ENCODE results near the gene MATN4. TPM values are rescaled to one million over a fixed set of nuclear protein-coding genes. Genes with fewer than 3 reads are reported as not detected.

MATN4 gene
- polyA plus RNA-seq, 2 donors = 0.08 TPM

- Histone ChIP-seq H3K36me3 (ENCODE audit: control insufficient read depth in 2 of 2, insufficient read depth in 2 of 2, low read length in 1 of 2) (no peaks in the 10 kb centered on the region), H3K27me3 (ENCODE audit: control insufficient read depth in 1 of 2, insufficient read depth in 2 of 2, low read length in 2 of 2) (no peaks in the 10 kb centered on the region), H3K4me1 (ENCODE audit: control insufficient read depth in 2 of 2, insufficient read depth in 2 of 2, low read length in 1 of 2) (no peaks in the 10 kb centered on the region), H3K4me3 (ENCODE audit: low read depth in 1 of 2, low read length in 2 of 2) (no peak overlapping the region), H3K27ac (ENCODE audit: low read depth in 2 of 2, low read length in 1 of 2) (no peak overlapping the region), H3K9me3 (ENCODE audit: control insufficient read depth in 2 of 2, insufficient read depth in 1 of 2, low read depth in 1 of 2, low read length in 1 of 2) (no peaks in the 10 kb centered on the region)
- WGBS, 2 donors = 65 to 72% methylated on average over 3 of the region's 3 CpGs
These were observed 9.7 kb upstream of the MATN4 start for GRCh38 chr20:45317826-45318225.

- H3K4me3 ChIP-seq (ENCODE audit: low read depth in 1 of 2, low read length in 2 of 2) = no peak overlapping the region
- no peaks in the 10 kb centered on the region for H3K36me3 ChIP-seq (ENCODE audit: control insufficient read depth in 2 of 2, insufficient read depth in 2 of 2, low read length in 1 of 2)
- H3K9me3 ChIP-seq (ENCODE audit: control insufficient read depth in 2 of 2, insufficient read depth in 1 of 2, low read depth in 1 of 2, low read length in 1 of 2) = no peaks in the 10 kb centered on the region
- peaks cover 2 to 3% of the 10 kb centered on the region in 2 donors for H3K4me1 ChIP-seq (ENCODE audit: control insufficient read depth in 2 of 2, insufficient read depth in 2 of 2, low read length in 1 of 2)
- H3K27me3 ChIP-seq (ENCODE audit: control insufficient read depth in 1 of 2, insufficient read depth in 2 of 2, low read length in 2 of 2) = no peaks in the 10 kb centered on the region
- H3K27ac ChIP-seq (ENCODE audit: low read depth in 2 of 2, low read length in 1 of 2) = no peak overlapping the region
- 27 to 31% methylated on average over 70 to 71 of the region's 71 CpGs for WGBS, 2 donors
These were observed 8.3 kb upstream of the MATN4 start for GRCh38 chr20:45316150-45317080.

GRCh38 chr20:45315672-45316071, 7.6 kb upstream of the MATN4 start:
- Histone ChIP-seq H3K4me3 (ENCODE audit: low read depth in 1 of 2, low read length in 2 of 2) (no peak overlapping the region), H3K4me1 (ENCODE audit: control insufficient read depth in 2 of 2, insufficient read depth in 2 of 2, low read length in 1 of 2) (peaks cover 2 to 3% of the 10 kb centered on the region in 2 donors), H3K36me3 (ENCODE audit: control insufficient read depth in 2 of 2, insufficient read depth in 2 of 2, low read length in 1 of 2) (no peaks in the 10 kb centered on the region), H3K9me3 (ENCODE audit: control insufficient read depth in 2 of 2, insufficient read depth in 1 of 2, low read depth in 1 of 2, low read length in 1 of 2) (no peaks in the 10 kb centered on the region), H3K27ac (ENCODE audit: low read depth in 2 of 2, low read length in 1 of 2) (no peak overlapping the region), H3K27me3 (ENCODE audit: control insufficient read depth in 1 of 2, insufficient read depth in 2 of 2, low read length in 2 of 2) (peaks cover 0 to 2% of the 10 kb centered on the region in 2 donors)
- 89 to 90% methylated on average over 4 of the region's 4 CpGs for WGBS, 2 donors

GRCh38 chr20:45313943-45314342, 5.8 kb upstream of the MATN4 start:
- no peak overlapping the region for H3K27ac ChIP-seq (ENCODE audit: low read depth in 2 of 2, low read length in 1 of 2)
- peaks cover 0 to 2% of the 10 kb centered on the region in 2 donors for H3K27me3 ChIP-seq (ENCODE audit: control insufficient read depth in 1 of 2, insufficient read depth in 2 of 2, low read length in 2 of 2)
- WGBS, 2 donors = 79 to 83% methylated on average over 11 of the region's 11 CpGs
- no peak overlapping the region for H3K4me3 ChIP-seq (ENCODE audit: low read depth in 1 of 2, low read length in 2 of 2)
- H3K36me3 ChIP-seq (ENCODE audit: control insufficient read depth in 2 of 2, insufficient read depth in 2 of 2, low read length in 1 of 2) = no peaks in the 10 kb centered on the region
- no peaks in the 10 kb centered on the region for H3K9me3 ChIP-seq (ENCODE audit: control insufficient read depth in 2 of 2, insufficient read depth in 1 of 2, low read depth in 1 of 2, low read length in 1 of 2)
- peaks cover 2 to 3% of the 10 kb centered on the region in 2 donors for H3K4me1 ChIP-seq (ENCODE audit: control insufficient read depth in 2 of 2, insufficient read depth in 2 of 2, low read length in 1 of 2)

DNA sequence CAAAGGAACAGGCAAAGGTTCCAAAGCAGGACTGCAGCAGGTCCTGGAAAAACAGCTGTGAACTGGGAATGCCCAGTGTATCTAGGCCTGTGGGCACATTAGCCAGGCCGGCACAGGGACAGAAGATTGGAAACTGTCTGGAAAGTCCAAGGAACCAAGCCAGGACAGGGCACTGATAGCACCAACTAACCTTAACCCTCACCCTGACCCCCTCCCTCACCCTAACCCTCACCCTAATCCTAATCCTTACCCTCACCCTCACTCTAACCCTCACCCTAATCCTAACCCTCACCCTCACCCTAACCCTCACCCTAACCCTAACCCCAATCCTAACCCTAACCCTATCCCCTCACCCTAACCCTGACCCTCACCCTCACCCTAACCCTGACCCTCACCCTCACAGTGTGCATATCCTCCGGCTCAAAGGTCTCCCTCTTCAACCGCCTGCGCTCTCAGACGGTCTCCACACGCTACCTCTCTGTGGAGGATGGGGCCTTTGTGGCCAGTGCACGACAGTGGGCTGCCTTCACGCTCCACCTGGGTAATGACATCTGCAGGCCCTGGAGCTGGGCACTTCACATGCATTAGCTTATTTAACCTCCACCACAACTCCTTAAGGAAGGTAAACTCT, 5.1 kb upstream of the MATN4 start:
- H3K4me1 ChIP-seq (ENCODE audit: control insufficient read depth in 2 of 2, insufficient read depth in 2 of 2, low read length in 1 of 2) = peaks cover 3 to 5% of the 10 kb centered on the region in 2 donors
- H3K36me3 ChIP-seq (ENCODE audit: control insufficient read depth in 2 of 2, insufficient read depth in 2 of 2, low read length in 1 of 2) = no peaks in the 10 kb centered on the region
- 84 to 92% methylated on average over 8 of the region's 8 CpGs for WGBS, 2 donors
- no peaks in the 10 kb centered on the region for H3K9me3 ChIP-seq (ENCODE audit: control insufficient read depth in 2 of 2, insufficient read depth in 1 of 2, low read depth in 1 of 2, low read length in 1 of 2)
- no peak overlapping the region for H3K4me3 ChIP-seq (ENCODE audit: low read depth in 1 of 2, low read length in 2 of 2)
- no peak overlapping the region for H3K27ac ChIP-seq (ENCODE audit: low read depth in 2 of 2, low read length in 1 of 2)
- peaks cover 0 to 2% of the 10 kb centered on the region in 2 donors for H3K27me3 ChIP-seq (ENCODE audit: control insufficient read depth in 1 of 2, insufficient read depth in 2 of 2, low read length in 2 of 2)

GRCh38 chr20:45312241-45312640, 4.1 kb upstream of the MATN4 start:
- WGBS, 2 donors = 37 to 55% methylated on average over 21 of the region's 21 CpGs
- no peak overlapping the region for H3K4me3 ChIP-seq (ENCODE audit: low read depth in 1 of 2, low read length in 2 of 2)
- H3K27me3 ChIP-seq (ENCODE audit: control insufficient read depth in 1 of 2, insufficient read depth in 2 of 2, low read length in 2 of 2) = peaks cover 0 to 2% of the 10 kb centered on the region in 2 donors
- peaks cover 3 to 6% of the 10 kb centered on the region in 2 donors for H3K4me1 ChIP-seq (ENCODE audit: control insufficient read depth in 2 of 2, insufficient read depth in 2 of 2, low read length in 1 of 2)
- no peaks in the 10 kb centered on the region for H3K36me3 ChIP-seq (ENCODE audit: control insufficient read depth in 2 of 2, insufficient read depth in 2 of 2, low read length in 1 of 2)
- H3K27ac ChIP-seq (ENCODE audit: low read depth in 2 of 2, low read length in 1 of 2) = no peak overlapping the region
- no peaks in the 10 kb centered on the region for H3K9me3 ChIP-seq (ENCODE audit: control insufficient read depth in 2 of 2, insufficient read depth in 1 of 2, low read depth in 1 of 2, low read length in 1 of 2)

DNA sequence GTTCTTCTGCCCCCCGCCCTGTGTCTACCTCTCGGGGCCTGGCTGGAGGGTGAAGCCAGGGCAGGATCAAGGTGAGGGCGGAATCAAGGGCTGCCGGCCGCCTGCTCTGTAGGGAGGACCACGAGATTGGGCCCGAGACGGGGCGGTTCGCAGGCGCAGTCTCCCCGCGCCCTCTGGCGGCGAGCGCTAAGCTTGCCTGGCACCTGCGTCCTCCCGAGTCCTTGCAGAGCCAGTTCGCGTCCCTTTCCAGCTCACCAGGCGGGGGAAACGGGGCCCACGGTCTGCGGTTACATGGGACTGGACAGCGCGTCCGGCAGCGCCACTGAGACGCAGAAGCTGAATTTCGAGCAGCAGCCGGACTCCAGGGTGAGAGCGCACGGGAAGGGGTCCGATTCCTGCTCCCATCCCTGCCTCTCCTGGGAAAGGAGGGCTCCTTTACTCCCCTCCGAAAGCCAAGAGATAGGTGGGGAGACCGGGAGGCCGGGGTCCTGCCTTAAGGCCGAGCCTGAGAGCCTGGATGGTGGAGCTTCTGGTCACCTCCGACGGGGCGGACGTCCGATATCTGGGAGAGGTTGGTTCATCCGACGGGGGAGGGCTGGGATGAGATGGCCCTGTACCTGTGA, 3.6 kb upstream of the MATN4 start:
- Histone ChIP-seq H3K27me3 (ENCODE audit: control insufficient read depth in 1 of 2, insufficient read depth in 2 of 2, low read length in 2 of 2) (peaks cover 0 to 2% of the 10 kb centered on the region in 2 donors), H3K4me3 (ENCODE audit: low read depth in 1 of 2, low read length in 2 of 2) (no peak overlapping the region), H3K4me1 (ENCODE audit: control insufficient read depth in 2 of 2, insufficient read depth in 2 of 2, low read length in 1 of 2) (peaks cover 3 to 6% of the 10 kb centered on the region in 2 donors), H3K27ac (ENCODE audit: low read depth in 2 of 2, low read length in 1 of 2) (no peak overlapping the region), H3K36me3 (ENCODE audit: control insufficient read depth in 2 of 2, insufficient read depth in 2 of 2, low read length in 1 of 2) (no peaks in the 10 kb centered on the region), H3K9me3 (ENCODE audit: control insufficient read depth in 2 of 2, insufficient read depth in 1 of 2, low read depth in 1 of 2, low read length in 1 of 2) (no peaks in the 10 kb centered on the region)
- WGBS, 2 donors = 15 to 21% methylated on average over 44 to 45 of the region's 45 CpGs

- Histone ChIP-seq H3K4me3 (ENCODE audit: low read depth in 1 of 2, low read length in 2 of 2) (no peak overlapping the region), H3K36me3 (ENCODE audit: control insufficient read depth in 2 of 2, insufficient read depth in 2 of 2, low read length in 1 of 2) (no peaks in the 10 kb centered on the region), H3K4me1 (ENCODE audit: control insufficient read depth in 2 of 2, insufficient read depth in 2 of 2, low read length in 1 of 2) (peaks cover 3 to 10% of the 10 kb centered on the region in 2 donors), H3K27ac (ENCODE audit: low read depth in 2 of 2, low read length in 1 of 2) (no peak overlapping the region), H3K27me3 (ENCODE audit: control insufficient read depth in 1 of 2, insufficient read depth in 2 of 2, low read length in 2 of 2) (peaks cover 2% of the 10 kb centered on the region in 2 donors), H3K9me3 (ENCODE audit: control insufficient read depth in 2 of 2, insufficient read depth in 1 of 2, low read depth in 1 of 2, low read length in 1 of 2) (peaks cover 0 to 2% of the 10 kb centered on the region in 2 donors)
- WGBS, 2 donors = 64 to 68% methylated on average over 3 of the region's 3 CpGs
These were observed 976 bp upstream of the MATN4 start for GRCh38 chr20:45309075-45309474.

- Histone ChIP-seq H3K27ac (ENCODE audit: low read depth in 2 of 2, low read length in 1 of 2) (no peak overlapping the region), H3K4me3 (ENCODE audit: low read depth in 1 of 2, low read length in 2 of 2) (no peak overlapping the region), H3K9me3 (ENCODE audit: control insufficient read depth in 2 of 2, insufficient read depth in 1 of 2, low read depth in 1 of 2, low read length in 1 of 2) (peaks cover 0 to 2% of the 10 kb centered on the region in 2 donors), H3K27me3 (ENCODE audit: control insufficient read depth in 1 of 2, insufficient read depth in 2 of 2, low read length in 2 of 2) (peaks cover 2% of the 10 kb centered on the region in 2 donors), H3K36me3 (ENCODE audit: control insufficient read depth in 2 of 2, insufficient read depth in 2 of 2, low read length in 1 of 2) (no peaks in the 10 kb centered on the region), H3K4me1 (ENCODE audit: control insufficient read depth in 2 of 2, insufficient read depth in 2 of 2, low read length in 1 of 2) (peaks cover 3 to 10% of the 10 kb centered on the region in 2 donors)
- 40 to 46% methylated on average over 16 of the region's 16 CpGs for WGBS, 2 donors
These were observed 941 bp downstream of the MATN4 start for GRCh38 chr20:45307076-45307640.

Data from esophagus (tissue), 2 donors.